B cell (primary cell): ENCODE data around the gene CDC42BPA.

Source experiments
- CTCF ChIP-seq: fragments of 200-600 bp; IDR thresholded peaks from one replicate; pipeline ENCODE4 v1.8.0; 2022; ENCODE audit warnings: antibody characterized with exemption, mild to moderate bottlenecking
- EZH2 ChIP-seq: IDR thresholded peaks from 2 replicates; pipeline ENCODE4 v1.6.1; 2012; ENCODE audit warnings: borderline replicate concordance, low read depth, mild to moderate bottlenecking, moderate library complexity, low read length; ENCODE audit not compliant: insufficient read depth, poor library complexity, severe bottlenecking

DNA sequence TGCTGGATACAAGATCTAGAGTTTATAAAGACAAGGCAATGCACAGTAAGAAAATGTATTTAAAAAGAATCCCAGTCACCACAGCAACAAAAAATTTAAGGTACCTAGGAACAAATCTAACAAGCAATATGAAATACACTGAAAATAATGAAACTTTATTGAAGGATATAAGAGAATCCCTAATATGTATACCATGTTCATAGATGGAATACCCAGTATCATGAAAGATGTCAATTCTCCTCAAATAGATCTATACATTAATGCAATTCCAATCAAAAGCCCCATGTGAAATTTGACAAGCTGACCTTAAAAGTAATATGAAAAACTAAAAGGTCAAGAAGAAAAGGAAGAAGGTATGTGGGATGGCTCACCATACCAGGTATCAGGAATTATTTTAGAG lies 269.0 kb downstream of the CDC42BPA start:
- TF ChIP-seq CTCF, result no peak
- TF ChIP-seq EZH2, result no peak
